MM.1S (cell line): ENCODE data around the gene PTGER3.

Source experiments
- DNase-seq: peaks from one replicate; pipeline ENCODE4 v3.0.0-alpha.2; 2015
- H2AFZ ChIP-seq: fragments of 300-600 bp; sonication (generic); 2 replicates; pipeline ENCODE4 v1.6.0; 2016; ENCODE audit warnings: antibody characterized with exemption, low read length
- H3F3A ChIP-seq: fragments of 300-600 bp; sonication (generic); 2 replicates; pipeline ENCODE4 v1.6.1; 2016; ENCODE audit warnings: mild to moderate bottlenecking, antibody characterized with exemption, low read length, moderate library complexity, mixed read lengths; ENCODE audit not compliant: insufficient read depth
- H3K27ac ChIP-seq: fragments of 300-600 bp; sonication (generic); 2 replicates; pipeline ENCODE4 v1.5.1; 2016; ENCODE audit warnings: mild to moderate bottlenecking, low read length
- H3K27me3 ChIP-seq: fragments of 300-600 bp; sonication (generic); replicated peaks from 2 replicates; pipeline ENCODE4 v1.6.0; 2016; ENCODE audit warnings: low read length; ENCODE audit not compliant: insufficient read depth
- H3K36me3 ChIP-seq: fragments of 300-600 bp; sonication (generic); replicated peaks from 2 replicates; pipeline ENCODE4 v1.6.1; 2016; ENCODE audit warnings: mild to moderate bottlenecking, low read length, mixed read lengths; ENCODE audit not compliant: insufficient read depth
- H3K4me1 ChIP-seq: fragments of 300-600 bp; sonication (generic); 2 replicates; pipeline ENCODE4 v1.6.1; 2016; ENCODE audit warnings: low read length, mixed read lengths
- H3K4me2 ChIP-seq: fragments of 300-600 bp; sonication (generic); 2 replicates; pipeline ENCODE4 v1.6.0; 2016; ENCODE audit warnings: low read depth, low read length
- H3K4me3 ChIP-seq: fragments of 300-600 bp; sonication (generic); 2 replicates; pipeline ENCODE4 v1.5.1; 2016; ENCODE audit warnings: low read length, mixed read lengths
- H3K79me2 ChIP-seq: fragments of 300-600 bp; sonication (generic); 2 replicates; pipeline ENCODE4 v1.6.1; 2016; ENCODE audit warnings: mixed run types, low read length, mixed read lengths
- H3K9ac ChIP-seq: fragments of 300-600 bp; sonication (generic); 2 replicates; pipeline ENCODE4 v1.6.1; 2016; ENCODE audit warnings: low read length, mixed read lengths
- H3K9me2 ChIP-seq: fragments of 300-600 bp; sonication (generic); replicated peaks from 2 replicates; pipeline ENCODE4 v1.6.1; 2016; ENCODE audit warnings: mild to moderate bottlenecking, low read length, mixed read lengths; ENCODE audit not compliant: insufficient read depth
- H3K9me3 ChIP-seq: fragments of 300-600 bp; sonication (generic); replicated peaks from 2 replicates; pipeline ENCODE4 v1.6.1; 2016; ENCODE audit warnings: mild to moderate bottlenecking, low read length, mixed read lengths; ENCODE audit not compliant: insufficient read depth
- H4K20me1 ChIP-seq: fragments of 300-600 bp; sonication (generic); 2 replicates; pipeline ENCODE4 v1.6.1; 2016; ENCODE audit warnings: mild to moderate bottlenecking, low read length, moderate library complexity, mixed read lengths; ENCODE audit not compliant: insufficient read depth
- EZH2 ChIP-seq: fragments of 300-600 bp; sonication (generic); optimal IDR thresholded peaks from 2 replicates; pipeline ENCODE3; 2017; ENCODE audit warnings: low read depth, mild to moderate bottlenecking, antibody characterized with exemption, low read length, mixed read lengths
- EZH2phosphoT487 ChIP-seq: fragments of 300-600 bp; sonication (generic); IDR thresholded peaks from 2 replicates; pipeline ENCODE4 v1.6.1; 2018; ENCODE audit warnings: antibody characterized with exemption, low read length
- TF ChIP-seq, protein P1 (sequence below): fragments of 300-600 bp; sonication (generic); IDR thresholded peaks from 2 replicates; pipeline ENCODE4 v1.5.1; 2016; ENCODE audit warnings: antibody characterized with exemption, low read length, mixed read lengths

The PTGER3 gene

DNA sequence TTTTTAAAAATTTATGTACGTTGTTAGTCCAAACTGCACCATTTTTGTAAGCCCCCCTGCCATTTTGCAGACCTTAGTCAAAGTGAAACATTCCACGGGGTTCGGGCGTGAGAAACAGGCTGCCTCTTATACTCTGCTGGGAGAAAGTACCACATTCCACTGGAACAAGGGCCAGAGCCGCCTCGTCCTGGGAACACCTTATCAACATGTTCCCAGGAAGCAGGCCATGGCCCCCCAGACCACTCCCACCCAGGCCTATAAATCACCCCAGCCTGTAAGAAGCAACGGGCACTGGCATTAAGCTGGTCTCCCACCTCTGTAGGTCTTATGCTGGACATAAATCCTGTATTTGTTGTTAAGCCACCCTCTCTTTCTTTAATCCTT is 34.1 kb upstream of the PTGER3 start:
- no peaks in the 10 kb centered on the region for H3K9me3 ChIP-seq
- DNase-seq, result no peak
- H3F3A ChIP-seq, result 0 out of 2 replicates have a peak, but pooled peaks cover 3% of the 10 kb centered on the region
- peak overlapping the region; percentile 85 for H3K4me2 ChIP-seq
- peaks cover 15% of the 10 kb centered on the region for H3K4me1 ChIP-seq
- no peak overlapping the region; the same call in 1 of the 2 replicates for H3K27ac ChIP-seq
- peak overlapping the region; percentile 69 for H2AFZ ChIP-seq
- H3K9me2 ChIP-seq, result no peaks in the 10 kb centered on the region
- H4K20me1 ChIP-seq, result no peaks in the 10 kb centered on the region; the same call in 1 of the 2 replicates
- H3K9ac ChIP-seq, result peak overlapping the region; percentile 95; the same call in 1 of the 2 replicates
- peak overlapping the region; percentile 94 for H3K4me3 ChIP-seq
- peaks cover 16% of the 10 kb centered on the region; the same call in 1 of the 2 replicates for H3K36me3 ChIP-seq
- TF ChIP-seq EZH2, result no peak
- TF ChIP-seq, protein P1, sequence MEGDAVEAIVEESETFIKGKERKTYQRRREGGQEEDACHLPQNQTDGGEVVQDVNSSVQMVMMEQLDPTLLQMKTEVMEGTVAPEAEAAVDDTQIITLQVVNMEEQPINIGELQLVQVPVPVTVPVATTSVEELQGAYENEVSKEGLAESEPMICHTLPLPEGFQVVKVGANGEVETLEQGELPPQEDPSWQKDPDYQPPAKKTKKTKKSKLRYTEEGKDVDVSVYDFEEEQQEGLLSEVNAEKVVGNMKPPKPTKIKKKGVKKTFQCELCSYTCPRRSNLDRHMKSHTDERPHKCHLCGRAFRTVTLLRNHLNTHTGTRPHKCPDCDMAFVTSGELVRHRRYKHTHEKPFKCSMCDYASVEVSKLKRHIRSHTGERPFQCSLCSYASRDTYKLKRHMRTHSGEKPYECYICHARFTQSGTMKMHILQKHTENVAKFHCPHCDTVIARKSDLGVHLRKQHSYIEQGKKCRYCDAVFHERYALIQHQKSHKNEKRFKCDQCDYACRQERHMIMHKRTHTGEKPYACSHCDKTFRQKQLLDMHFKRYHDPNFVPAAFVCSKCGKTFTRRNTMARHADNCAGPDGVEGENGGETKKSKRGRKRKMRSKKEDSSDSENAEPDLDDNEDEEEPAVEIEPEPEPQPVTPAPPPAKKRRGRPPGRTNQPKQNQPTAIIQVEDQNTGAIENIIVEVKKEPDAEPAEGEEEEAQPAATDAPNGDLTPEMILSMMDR, result no peak
- TF ChIP-seq EZH2phosphoT487, result no peak
- H3K79me2 ChIP-seq, result peaks cover 42% of the 10 kb centered on the region
- no peaks in the 10 kb centered on the region for H3K27me3 ChIP-seq

DNA sequence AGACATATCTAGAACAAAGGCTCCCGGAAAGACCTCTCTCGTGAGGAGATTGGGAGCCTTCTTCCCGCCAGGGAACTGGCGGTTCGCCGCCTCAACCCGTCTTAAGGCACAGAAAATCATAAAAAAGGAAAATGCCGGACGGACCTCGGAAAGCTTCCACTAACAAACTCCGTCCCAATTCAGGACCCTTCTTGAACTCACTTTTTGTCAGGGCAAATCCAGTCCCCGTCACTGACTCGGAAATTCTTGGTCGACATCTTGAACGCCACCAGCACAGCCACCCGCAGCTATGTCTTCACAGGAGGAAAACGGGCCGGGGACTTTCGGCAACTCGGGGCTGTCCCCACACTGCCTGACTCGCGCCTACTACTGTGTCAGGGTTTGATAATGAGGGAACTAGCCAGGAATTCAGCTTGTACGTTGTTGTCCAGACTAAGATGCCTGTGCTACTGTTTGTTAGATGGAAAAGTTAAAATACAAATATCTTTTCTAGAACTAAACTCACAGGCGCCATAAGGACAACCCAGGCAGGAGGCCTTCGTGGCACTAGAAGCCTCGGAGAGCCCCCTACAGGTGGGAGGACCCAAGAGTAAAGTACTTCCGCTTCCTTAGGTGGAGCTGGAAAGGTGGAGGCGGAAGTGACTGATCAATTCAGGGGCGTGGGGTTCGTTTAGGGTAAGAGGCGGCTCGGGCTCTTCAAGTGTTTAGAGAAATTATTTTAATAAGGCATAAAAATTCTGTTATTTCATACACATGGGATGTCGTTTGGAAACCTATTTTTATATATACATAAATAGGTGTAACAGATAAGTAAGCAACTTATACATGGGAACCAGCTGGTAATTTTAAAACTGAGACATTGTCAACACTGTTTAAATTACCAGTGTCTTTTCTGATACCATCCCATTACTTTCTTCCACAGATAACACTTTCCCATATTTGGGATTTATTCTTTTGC is 33.4 kb upstream of the PTGER3 start, which contains the start of gene ZRANB2:
Gene ZRANB2 (minus strand): TSS at position 297 of the 958 bp plus-strand sequence. CDS start 40 bp downstream, at position 257.
- H3K9me3 ChIP-seq, result no peaks in the 10 kb centered on the region
- peaks cover 15% of the 10 kb centered on the region for H3K4me1 ChIP-seq
- peak within 1 kb of the TSS; percentile 87 for H2AFZ ChIP-seq
- H3F3A ChIP-seq, result 0 out of 2 replicates have a peak, but pooled peaks cover 3% of the 10 kb centered on the region
- H3K36me3 ChIP-seq, result peaks cover 22% of the 10 kb centered on the region; the same call in 1 of the 2 replicates
- no peak for TF ChIP-seq EZH2
- TF ChIP-seq, protein P1, result peak; percentile 70
- H3K27ac ChIP-seq, result peak within 1 kb of the TSS; percentile 80
- H3K9ac ChIP-seq, result peak within 1 kb of the TSS; percentile 95
- peak within 1 kb of the TSS; percentile 94 for H3K4me3 ChIP-seq
- peaks cover 4% of the 10 kb centered on the region; the same call in 1 of the 2 replicates for H4K20me1 ChIP-seq
- peak; percentile 97 for DNase-seq
- no peaks in the 10 kb centered on the region for H3K27me3 ChIP-seq
- peaks cover 49% of the 10 kb centered on the region for H3K79me2 ChIP-seq
- H3K4me2 ChIP-seq, result peak within 1 kb of the TSS; percentile 85
- no peaks in the 10 kb centered on the region for H3K9me2 ChIP-seq

DNA sequence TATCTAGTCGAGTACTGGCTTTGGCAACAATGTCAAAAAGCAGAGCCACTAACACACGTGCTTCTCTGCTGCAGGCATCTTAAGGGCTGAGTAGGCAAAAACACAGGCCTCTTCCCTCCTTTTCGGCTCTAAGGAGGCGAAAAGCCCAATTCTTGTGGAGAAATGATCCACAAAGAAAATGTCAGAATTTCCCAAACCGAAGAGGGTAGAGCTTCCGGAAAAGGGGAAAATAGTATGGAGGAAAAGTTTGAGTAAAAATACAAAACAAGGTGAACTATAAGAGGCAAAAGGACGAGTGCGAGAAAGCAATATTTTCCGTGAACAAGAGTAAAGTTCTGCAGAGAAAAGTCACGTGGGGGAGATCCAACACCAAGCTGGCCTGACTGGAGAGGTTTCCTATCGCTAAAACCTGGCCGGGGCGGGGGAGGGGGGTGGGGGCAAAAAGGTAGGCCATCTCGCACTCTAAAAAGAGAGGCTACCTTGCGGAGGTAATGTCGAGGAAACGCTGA is 32.7 kb upstream of the PTGER3 start:
- peak overlapping the region; percentile 94 for H3K4me3 ChIP-seq

More for the DNA sequence above, 32.7 kb upstream of the PTGER3 start:
- Histone ChIP-seq H3K27me3 (no peaks in the 10 kb centered on the region), H3F3A (0 out of 2 replicates have a peak, but pooled peaks cover 3% of the 10 kb centered on the region), H3K4me2 (peak overlapping the region; percentile 79), H2AFZ (peak overlapping the region; percentile 87), H3K36me3 (peaks cover 22% of the 10 kb centered on the region; the same call in 1 of the 2 replicates), H3K4me1 (peaks cover 15% of the 10 kb centered on the region), H4K20me1 (peaks cover 4% of the 10 kb centered on the region; the same call in 1 of the 2 replicates), H3K79me2 (peaks cover 56% of the 10 kb centered on the region), H3K9me3 (no peaks in the 10 kb centered on the region), H3K27ac (peak overlapping the region; percentile 80; the same call in 1 of the 2 replicates), H3K9me2 (no peaks in the 10 kb centered on the region), H3K9ac (peak overlapping the region; percentile 95)
- no peak for TF ChIP-seq EZH2
- TF ChIP-seq, protein P1, result no peak
- TF ChIP-seq EZH2phosphoT487, result no peak
- DNase-seq, result peak; percentile 28
